H1 (cell line): ENCODE results near the gene MCC. TPM values are rescaled to one million over a fixed set of nuclear protein-coding genes. Genes with fewer than 3 reads are reported as not detected.

ENCODE experiments used
- CTCF ChIA-PET: fragments of 300-600 bp; sonication (Branson Sonifier 250); formaldehyde crosslinking; loops from one replicate; lab custom pipeline; 2021; ENCODE audit not compliant: partially characterized antibody; lab: Charles Lee
- POLR2A ChIA-PET: fragments of 300-600 bp; sonication (Branson Sonifier 250); formaldehyde crosslinking; loops from one replicate; lab custom pipeline; 2021; ENCODE audit warnings: inconsistent platforms; ENCODE audit not compliant: partially characterized antibody; lab: Charles Lee
- DNase-seq, 2 experiments: peaks; one replicate each; pipeline versions ENCODE4 v3.0.0 to v3.0.0-alpha.2; 2010 to 2022; ENCODE audit warnings: low spot score in 2 of 2, low read depth in 1 of 2, mixed read lengths in 1 of 2
- FAIRE-seq: peaks from 2 replicates; lab custom pipeline; 2011; peaks lifted over from hg19 to GRCh38; lab: Jason Lieb, UNC
- H2AFZ ChIP-seq: 2 replicates; pipeline ENCODE4 v1.8.1; 2012; ENCODE audit warnings: low read length, inconsistent platforms
- H2AK5ac ChIP-seq: 2 replicates; pipeline ENCODE4 v1.6.1; 2013; ENCODE audit warnings: low read depth, low read length
- H2BK120ac ChIP-seq: replicated peaks from 2 replicates; pipeline ENCODE3; 2013; ENCODE audit warnings: low read depth, low read length, inconsistent platforms
- H2BK12ac ChIP-seq: 2 replicates; pipeline ENCODE4 v1.6.1; 2013; ENCODE audit warnings: low read depth, low read length
- H2BK15ac ChIP-seq: 2 replicates; pipeline ENCODE4 v1.6.1; 2013; ENCODE audit warnings: low read length
- H2BK20ac ChIP-seq: 2 replicates; pipeline ENCODE4 v1.6.1; 2013; ENCODE audit warnings: low read length
- H2BK5ac ChIP-seq: 2 replicates; pipeline ENCODE4 v1.6.1; 2013; ENCODE audit warnings: low read depth, low read length
- H3K14ac ChIP-seq: 2 replicates; pipeline ENCODE4 v1.6.1; 2013; ENCODE audit warnings: inconsistent platforms; ENCODE audit not compliant: insufficient read length
- H3K18ac ChIP-seq: 2 replicates; pipeline ENCODE4 v1.6.1; 2013; ENCODE audit warnings: low read length; ENCODE audit errors: extremely low read depth
- H3K23ac ChIP-seq: 2 replicates; pipeline ENCODE4 v1.6.1; 2013; ENCODE audit warnings: inconsistent platforms; ENCODE audit not compliant: insufficient read length
- H3K23me2 ChIP-seq: 2 replicates; pipeline ENCODE4 v1.6.1; 2013; ENCODE audit warnings: low read depth, low read length
- H3K27ac ChIP-seq: 2 replicates; pipeline ENCODE4 v1.6.1; 2011; ENCODE audit warnings: low read depth, low read length, inconsistent platforms
- H3K27me3 ChIP-seq, 4 experiments: replicated peaks in 1 of 4; 1 replicate in 1 of 4; 2 replicates in 3 of 4; pipeline versions ENCODE4 v1.6.1 to v1.8.1; 2011 to 2013; ENCODE audit warnings: low read length in 3 of 4, mild to moderate bottlenecking in 3 of 4, inconsistent platforms in 2 of 4, mixed read lengths in 2 of 4, moderate library complexity in 1 of 4; ENCODE audit not compliant: control insufficient read depth in 3 of 4, insufficient read depth in 3 of 4; ENCODE audit errors: extremely low read depth in 1 of 4
- H3K36me3 ChIP-seq, 4 experiments: 2 replicates each; pipeline versions ENCODE4 v1.6.1 to v1.8.1; 2011 to 2013; ENCODE audit warnings: mild to moderate bottlenecking in 4 of 4, low read length in 3 of 4, moderate library complexity in 2 of 4, control low read depth in 1 of 4, inconsistent platforms in 1 of 4; ENCODE audit not compliant: insufficient read depth in 4 of 4, control insufficient read depth in 2 of 4
- H3K4ac ChIP-seq: replicated peaks from 2 replicates; pipeline ENCODE3; 2013; ENCODE audit warnings: low read length, low read depth, mixed read lengths, inconsistent platforms; ENCODE audit not compliant: insufficient read length
- H3K4me1 ChIP-seq, 4 experiments: replicated peaks in 1 of 4; 1 replicate in 1 of 4; 2 replicates in 3 of 4; pipeline versions ENCODE4 v1.6.1 to v1.8.1; 2011 to 2013; ENCODE audit warnings: low read length in 3 of 4, inconsistent platforms in 2 of 4, mixed read lengths in 1 of 4; ENCODE audit not compliant: insufficient read depth in 4 of 4, control insufficient read depth in 3 of 4
- H3K4me2 ChIP-seq, 2 experiments: 2 replicates each; pipeline versions ENCODE4 v1.6.1 to v1.8.1; 2011 to 2013; ENCODE audit warnings: low read depth in 2 of 2, low read length in 2 of 2, control low read depth in 1 of 2, inconsistent platforms in 1 of 2, mild to moderate bottlenecking in 1 of 2; ENCODE audit not compliant: insufficient read depth in 1 of 2
- H3K4me3 ChIP-seq, 4 experiments: fragments of 200-600, 300-600 bp in 1 of 4; sonication (generic), shearing (Covaris generic), sonication (Bioruptor Twin) in 1 of 4; 2 replicates each; pipeline versions ENCODE4 v1.5.1 to v1.8.1; 2011 to 2016; ENCODE audit warnings: low read length in 4 of 4, low read depth in 3 of 4, control low read depth in 2 of 4, inconsistent platforms in 2 of 4, mild to moderate bottlenecking in 2 of 4, mixed read lengths in 1 of 4, moderate library complexity in 1 of 4; ENCODE audit not compliant: insufficient read depth in 2 of 4; ENCODE audit errors: extremely low read depth in 1 of 4
- H3K56ac ChIP-seq: replicated peaks from 2 replicates; pipeline ENCODE3; 2013; ENCODE audit warnings: low read depth, mild to moderate bottlenecking, mixed read lengths, low read length, inconsistent platforms; ENCODE audit not compliant: insufficient read length
- H3K79me1 ChIP-seq: 2 replicates; pipeline ENCODE4 v1.6.1; 2013; ENCODE audit warnings: low read depth, low read length, control low read depth
- H3K79me2 ChIP-seq, 2 experiments: 2 replicates each; pipeline versions ENCODE4 v1.6.1 to v1.8.1; 2012 to 2013; ENCODE audit warnings: low read length in 2 of 2, mild to moderate bottlenecking in 2 of 2, inconsistent platforms in 1 of 2; ENCODE audit not compliant: insufficient read depth in 2 of 2, control insufficient read depth in 1 of 2
- H3K9ac ChIP-seq, 4 experiments: replicated peaks in 1 of 4; 1 replicate in 1 of 4; 2 replicates in 3 of 4; pipeline versions ENCODE4 v1.6.1 to v1.8.1; 2011 to 2013; ENCODE audit warnings: low read depth in 3 of 4, low read length in 3 of 4, control low read depth in 2 of 4, mild to moderate bottlenecking in 2 of 4, moderate library complexity in 2 of 4, inconsistent platforms in 1 of 4; ENCODE audit errors: extremely low read depth in 1 of 4
- H3K9me3 ChIP-seq, 2 experiments: 2 replicates each; pipeline versions ENCODE4 v1.6.1 to v1.8.1; 2012 to 2013; ENCODE audit warnings: mild to moderate bottlenecking in 2 of 2, moderate library complexity in 2 of 2, control low read depth in 1 of 2, inconsistent platforms in 1 of 2, low read depth in 1 of 2, low read length in 1 of 2, mixed read lengths in 1 of 2; ENCODE audit not compliant: insufficient read depth in 2 of 2
- H4K20me1 ChIP-seq, 2 experiments: replicated peaks in 1 of 2; 2 replicates each; pipeline versions ENCODE3 to v1.8.1; 2011 to 2013; ENCODE audit warnings: inconsistent platforms in 2 of 2, low read length in 2 of 2, mild to moderate bottlenecking in 1 of 2; ENCODE audit not compliant: insufficient read depth in 2 of 2, control insufficient read depth in 1 of 2
- H4K5ac ChIP-seq: 2 replicates; pipeline ENCODE4 v1.6.1; 2013; ENCODE audit warnings: low read length, low read depth, mixed read lengths, inconsistent platforms; ENCODE audit not compliant: insufficient read length
- H4K8ac ChIP-seq: 2 replicates; pipeline ENCODE4 v1.8.0; 2013; ENCODE audit warnings: mild to moderate bottlenecking, moderate library complexity, low read length, inconsistent platforms; ENCODE audit not compliant: insufficient read depth; ENCODE audit errors: extremely low read depth
- H4K91ac ChIP-seq: replicated peaks from 2 replicates; pipeline ENCODE3; 2013; ENCODE audit warnings: low read length, mixed read lengths, inconsistent platforms; ENCODE audit not compliant: insufficient read length
- BCL11A ChIP-seq, 2 experiments: IDR thresholded peaks; one replicate each; pipeline ENCODE4 v1.6.1; 2011; ENCODE audit warnings: low read depth in 2 of 2, low read length in 2 of 2, mild to moderate bottlenecking in 2 of 2
- CEBPB ChIP-seq: IDR thresholded peaks from 2 replicates; pipeline ENCODE4 v1.6.1; 2012; ENCODE audit warnings: low read depth, low read length
- CHD2 ChIP-seq: IDR thresholded peaks from 2 replicates; pipeline ENCODE4 v1.6.1; 2012; ENCODE audit warnings: low read length, improper control_type of control experiment
- CREB1 ChIP-seq: IDR thresholded peaks from 2 replicates; pipeline ENCODE4 v1.6.1; 2012; ENCODE audit warnings: inconsistent platforms
- HDAC6 ChIP-seq: IDR thresholded peaks from one replicate; pipeline ENCODE4 v1.7.1; 2012; ENCODE audit warnings: low read depth, mild to moderate bottlenecking, inconsistent platforms, low read length, moderate library complexity
- JUND ChIP-seq: IDR thresholded peaks from 2 replicates; pipeline ENCODE4 v1.6.1; 2011; ENCODE audit warnings: mild to moderate bottlenecking, improper control_type of control experiment, low read length
- KDM1A ChIP-seq: fragments of 200-600, 300-600 bp; sonication (generic); IDR thresholded peaks from 2 replicates; pipeline ENCODE4 v1.7.1; 2016; ENCODE audit warnings: mild to moderate bottlenecking, low read length, borderline replicate concordance
- KDM5A ChIP-seq: fragments of 200-600 bp; IDR thresholded peaks from 2 replicates; pipeline ENCODE4 v1.7.1; 2012; ENCODE audit warnings: mild to moderate bottlenecking, low read length, inconsistent platforms, mixed read lengths
- NANOG ChIP-seq: IDR thresholded peaks from 2 replicates; pipeline ENCODE4 v1.6.1; 2011; ENCODE audit warnings: low read length, low read depth, mild to moderate bottlenecking, inconsistent platforms; ENCODE audit not compliant: insufficient read depth, poor library complexity, severe bottlenecking
- PHF8 ChIP-seq: fragments of 200-600 bp; sonication (generic); conservative IDR thresholded peaks from 2 replicates; pipeline ENCODE4 v1.7.1; 2012; ENCODE audit warnings: low read depth, mild to moderate bottlenecking, inconsistent platforms, low read length, moderate library complexity
- POLR2A ChIP-seq, 2 experiments: IDR thresholded peaks; 1 replicate in 1 of 2; 2 replicates in 1 of 2; pipeline ENCODE4 v1.6.1; 2011; ENCODE audit warnings: low read depth in 2 of 2, low read length in 2 of 2, mild to moderate bottlenecking in 2 of 2; ENCODE audit errors: control extremely low read depth in 1 of 2
- SRF ChIP-seq: IDR thresholded peaks from 2 replicates; pipeline ENCODE4 v1.6.1; 2011; ENCODE audit warnings: mild to moderate bottlenecking, low read depth, low read length, moderate library complexity
- YY1 ChIP-seq: IDR thresholded peaks from 2 replicates; pipeline ENCODE4 v1.6.1; 2011; ENCODE audit warnings: low read depth, mild to moderate bottlenecking, low read length
- WGBS, 2 experiments: shearing (Covaris generic) in 1 of 2; methylation state at CpG; one replicate each; pipeline versions ENCODE4 v1.1.6 to v1.1.7; 2013 to 2015; ENCODE audit warnings: low lambda C conversion rate in 2 of 2, mixed read lengths in 2 of 2, inconsistent platforms in 1 of 2, low coverage in 1 of 2, missing lambda C conversion rate in 1 of 2; ENCODE audit not compliant: insufficient replicate concordance in 2 of 2, insufficient coverage in 1 of 2, insufficient read length in 1 of 2; ENCODE audit errors: extremely low coverage in 1 of 2, missing lambda C conversion rate in 1 of 2; 5-methylcytosine and 5-hydroxymethylcytosine counted together
- polyA plus RNA-seq, 7 experiments: library from polyadenylated mRNA; depleted of rRNA in 3 of 7; stranded (reverse) in 5 of 7; unstranded in 2 of 7; fragments of >200 nt in 5 of 7; fragments of 200-250 nt in 2 of 7; gene quantifications; 1 replicate in 5 of 7; 2 replicates in 1 of 7; 4 replicates in 1 of 7; pipeline versions ENCODE4 v1.2.1 to v1.2.3, GENCODE V29; 2011 to 2013; ENCODE audit warnings: missing spikeins in 2 of 7, mixed read lengths in 2 of 7
- total RNA-seq: library from RNA; stranded (reverse); fragmentation: NEBNext Ultra II Directional; extraction: Animal tissue kit (Norgen Biotek cat#: 25700); gene quantifications from 2 replicates; pipeline ENCODE4 v1.2.1, GENCODE V29; 2021
- TF ChIP-seq, protein P1 (sequence below): IDR thresholded peaks from 2 replicates; pipeline ENCODE4 v1.6.1; 2012; ENCODE audit warnings: inconsistent platforms

Gene MCC
- total and polyA plus RNA-seq, 2 of the 8 experiments (the other 6 are each of a cell fraction or from before 2014, with no cell fraction given), result 2.6 to 18.3 TPM

DNA sequence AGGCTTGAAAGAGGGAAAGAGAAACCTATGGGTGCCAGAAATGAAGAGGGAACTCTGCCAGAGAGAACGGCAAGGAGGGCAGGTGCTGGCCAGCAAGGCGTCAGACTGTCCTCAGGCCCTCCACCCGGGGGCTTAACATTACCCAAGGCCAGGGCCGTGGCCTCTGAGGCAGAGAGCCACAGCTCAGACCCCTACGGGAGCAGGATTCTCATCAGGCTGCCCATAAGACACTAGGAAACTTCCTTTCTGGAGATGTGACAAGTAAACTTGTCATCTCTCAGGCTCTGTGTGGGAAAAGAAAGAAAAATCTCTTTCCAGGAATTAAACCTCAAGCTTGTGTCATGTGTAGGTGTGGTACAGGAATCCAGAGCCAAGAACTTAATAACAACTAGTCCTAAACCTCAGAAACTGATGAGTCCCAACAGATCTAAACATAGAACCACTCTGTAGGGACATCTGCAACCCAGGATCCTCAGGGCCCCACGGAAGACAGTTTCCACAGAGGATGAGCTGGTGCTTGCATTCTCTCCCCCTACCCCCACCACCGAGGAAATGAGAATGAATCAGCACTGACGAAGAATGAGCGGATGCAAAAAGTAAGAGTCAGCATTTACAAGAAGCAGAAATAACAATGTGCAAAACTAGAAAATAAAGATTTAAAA lies 437.4 kb downstream of the MCC start:
- Histone ChIP-seq H3K79me1 (no peaks in the 10 kb centered on the region), H3K56ac (no peak overlapping the region), H2BK120ac (no peak overlapping the region), H4K20me1 (no peaks in the 10 kb centered on the region), H3K27ac (no peak overlapping the region), H2BK12ac (no peak overlapping the region), H3K36me3 (peaks cover 0 to 7% (median 0%) of the 10 kb centered on the region in 4 experiments; a peak in 2 of 8 replicates), H2BK15ac (no peak overlapping the region), H3K18ac (no peak overlapping the region), H2AFZ (no peak overlapping the region), H3K4me2 (no peak overlapping the region), H2AK5ac (no peak overlapping the region), H3K4me1 (no peaks in the 10 kb centered on the region), H2BK5ac (no peak overlapping the region), H3K23me2 (no peaks in the 10 kb centered on the region), H3K27me3 (no peaks in the 10 kb centered on the region), H3K9ac (no peak overlapping the region), H4K5ac (no peak overlapping the region), H3K79me2 (no peaks in the 10 kb centered on the region), H3K23ac (no peak overlapping the region), H3K9me3 (no peaks in the 10 kb centered on the region), H4K8ac (no peak overlapping the region), H3K14ac (no peak overlapping the region), H4K91ac (no peak overlapping the region), H3K4ac (no peak overlapping the region), H3K4me3 (no peak overlapping the region), H2BK20ac (no peak overlapping the region)
- FAIRE-seq, result no peak
- POLR2A ChIA-PET, result interaction anchor here (1.6 kb wide), 1 partner anchor 20 kb away, joined by 6 read pairs; no protein-coding TSS in a partner anchor
- CTCF ChIA-PET, result interaction anchor here (1.1 to 2.5 kb wide), 4 partner anchors 9 to 329 kb away, joined by 3 to 7 read pairs (median 4); no protein-coding TSS in a partner anchor
- whole genome bisulfite sequencing, 2 experiments, result 84% methylated on average over 9 of the region's 9 CpGs; no CpG with 5 or more reads in 1 of the 2 experiments
- no peak for DNase-seq
- TF ChIP-seq KDM1A (no peak), NANOG (no peak), CHD2 (no peak), CREB1 (no peak), CEBPB (no peak), POLR2A (IDR thresholded peaks at IDR 0.05; ENCODE audit: control extremely low read depth in 1 of 2, low read depth in 2 of 2, low read length in 2 of 2) (no peak), KDM5A (no peak), SRF (no peak), YY1 (no peak), JUND (no peak), BCL11A (IDR thresholded peaks at IDR 0.05; ENCODE audit: low read depth in 2 of 2, low read length in 2 of 2) (no peak), PHF8 (no peak), HDAC6 (no peak)
- TF ChIP-seq, protein P1, sequence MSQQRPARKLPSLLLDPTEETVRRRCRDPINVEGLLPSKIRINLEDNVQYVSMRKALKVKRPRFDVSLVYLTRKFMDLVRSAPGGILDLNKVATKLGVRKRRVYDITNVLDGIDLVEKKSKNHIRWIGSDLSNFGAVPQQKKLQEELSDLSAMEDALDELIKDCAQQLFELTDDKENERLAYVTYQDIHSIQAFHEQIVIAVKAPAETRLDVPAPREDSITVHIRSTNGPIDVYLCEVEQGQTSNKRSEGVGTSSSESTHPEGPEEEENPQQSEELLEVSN, result no peak
